Kidney capillary endothelial cell (primary cell): Measurements from ENCODE around the gene RD3L.
"Not testable (repeated sequence)": the region's sequence is repeated elsewhere in the genome, so short reads cannot be mapped to it uniquely, and the experiment has no call there.

Source experiments
- DNase-seq: peaks from one replicate; pipeline ENCODE4 v3.0.0-alpha.2; 2018; ENCODE audit warnings: low spot score

Gene RD3L

GRCh38 chr14:103941973-103942736, at the start of gene RD3L:
TSS of gene RD3L (minus strand) at chr14:103942529. CDS start at chr14:103941695, 834 bp downstream.
- no peak for DNase-seq

GRCh38 chr14:103989964-103990363, 47.6 kb upstream of the RD3L start:
- DNase-seq, result no peak

- DNase-seq, result no peak
These were observed 46.7 kb upstream of the RD3L start for GRCh38 chr14:103989034-103989433.

- no peak for DNase-seq
These were observed 41.9 kb upstream of the RD3L start for GRCh38 chr14:103984196-103984595.

GRCh38 chr14:103980623-103981238, 38.4 kb upstream of the RD3L start:
- DNase-seq, result not testable (repeated sequence)

- no peak for DNase-seq
These were observed 32.2 kb upstream of the RD3L start for GRCh38 chr14:103974575-103974974.

GRCh38 chr14:103973354-103973753, 31.0 kb upstream of the RD3L start:
- DNase-seq, result no peak

GRCh38 chr14:103969961-103970360, 27.6 kb upstream of the RD3L start:
- no peak for DNase-seq

GRCh38 chr14:103966631-103967030, 24.3 kb upstream of the RD3L start:
- DNase-seq, result no peak

GRCh38 chr14:103961928-103962578, 19.7 kb upstream of the RD3L start:
- DNase-seq, result no peak

GRCh38 chr14:103960457-103961055, 18.2 kb upstream of the RD3L start:
- no peak for DNase-seq

GRCh38 chr14:103949131-103949790, 6.9 kb upstream of the RD3L start:
- DNase-seq, result no peak

- no peak for DNase-seq
These were observed 6.1 kb upstream of the RD3L start for GRCh38 chr14:103948442-103948841.

- DNase-seq, result no peak
These were observed 4.6 kb upstream of the RD3L start for GRCh38 chr14:103946975-103947374.

GRCh38 chr14:103943673-103944072, 1.3 kb upstream of the RD3L start:
- DNase-seq, result no peak

GRCh38 chr14:103941462-103941861, 867 bp downstream of the RD3L start:
- DNase-seq, result no peak

GRCh38 chr14:103935102-103935501, 7.2 kb downstream of the RD3L start:
- no peak for DNase-seq

- no peak for DNase-seq
These were observed 9.4 kb downstream of the RD3L start for GRCh38 chr14:103932791-103933490.

- DNase-seq, result no peak
These were observed 10.9 kb downstream of the RD3L start for GRCh38 chr14:103931422-103931821.

- DNase-seq, result no peak
These were observed 12.2 kb downstream of the RD3L start for GRCh38 chr14:103930051-103930604.
